Colonic mucosa (tissue), 4 donors: Measurements from ENCODE around the gene ERMP1. TPM values are rescaled to one million over a fixed set of nuclear protein-coding genes. Genes with fewer than 3 reads are reported as not detected.

Experiments used
- DNase-seq: peaks from one replicate; pipeline ENCODE4 v3.0.0-alpha.2; 2020
- H3K27ac ChIP-seq: fragments of 200-600 bp; one replicate; pipeline ENCODE4 v1.8.0; 2021
- H3K27me3 ChIP-seq: fragments of 200-600 bp; one replicate; pipeline ENCODE4 v1.8.0; 2021
- H3K36me3 ChIP-seq: fragments of 200-600 bp; one replicate; pipeline ENCODE4 v1.8.0; 2021
- H3K4me1 ChIP-seq: fragments of 200-600 bp; one replicate; pipeline ENCODE4 v1.8.0; 2021; ENCODE audit warnings: mild to moderate bottlenecking
- H3K4me3 ChIP-seq: fragments of 200-600 bp; one replicate; pipeline ENCODE4 v1.8.0; 2021
- H3K9ac ChIP-seq, 2 donors: one replicate each; pipeline ENCODE4 v1.7.0; 2013; ENCODE audit warnings: control low read depth in 2 of 2, low read depth in 2 of 2, low read length in 2 of 2
- H3K9me3 ChIP-seq: fragments of 200-600 bp; one replicate; pipeline ENCODE4 v1.8.0; 2021
- CTCF ChIP-seq: fragments of 200-600 bp; IDR thresholded peaks from one replicate; pipeline ENCODE4 v1.8.0; 2022; ENCODE audit warnings: antibody characterized with exemption, mild to moderate bottlenecking
- intact Hi-C: fragments of 100-400 bp; cut with DNase I; formaldehyde crosslinking; loops from one replicate; pipeline ENCODE4 v1.14.1; 2022
- total RNA-seq, 2 donors: library from RNA; stranded (reverse); fragmentation: NEBNext Ultra II Directional in 1 of 2; extraction: Animal tissue kit (Norgen Biotek cat#: 25700) in 1 of 2; gene quantifications; one replicate each; pipeline ENCODE4 v1.2.1, GENCODE V29; 2021
- donor health status: healthy.
- donor health status: DM: no; HTN: no; CAD: no.
- donor health status: DM: no; HTN: no; CAD: no.

Gene ERMP1
- total RNA-seq, 2 donors from 2014 or later: 47.3 to 50.8 TPM

- H3K4me3 ChIP-seq: no peak overlapping the region
- H3K9ac ChIP-seq: no peak overlapping the region
- DNase-seq: no peak
- H3K27ac ChIP-seq: no peak overlapping the region
- no peaks in the 10 kb centered on the region for H3K36me3 ChIP-seq
- no peak for TF ChIP-seq CTCF
- H3K9me3 ChIP-seq: no peaks in the 10 kb centered on the region
- H3K4me1 ChIP-seq: no peaks in the 10 kb centered on the region
- H3K27me3 ChIP-seq: no peaks in the 10 kb centered on the region
- intact Hi-C loops: no loop called here
These were observed 41.0 kb downstream of the ERMP1 start for GRCh38 chr9:5791870-5792269.

DNA sequence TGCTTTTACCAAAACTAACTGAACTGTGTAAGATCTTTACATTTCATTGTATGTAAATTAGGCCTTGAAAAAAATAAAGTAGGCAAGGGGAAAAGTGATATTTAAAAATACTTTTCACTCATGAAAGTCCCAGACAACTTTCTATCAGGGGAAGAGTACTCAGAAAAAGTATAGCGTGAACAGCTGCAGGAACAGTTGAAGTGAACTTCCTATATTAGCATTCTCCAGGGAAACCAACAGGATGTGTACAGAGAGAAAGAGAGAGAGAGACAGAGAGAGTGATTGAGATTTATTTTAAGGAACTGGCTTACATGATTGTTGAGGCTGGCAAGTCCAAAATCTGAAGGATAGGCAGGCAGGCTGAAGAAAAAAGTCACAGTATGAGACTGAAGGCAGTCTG, 42.0 kb downstream of the ERMP1 start:
- no peaks in the 10 kb centered on the region for H3K9me3 ChIP-seq
- intact Hi-C loops: no loop called here
- no peaks in the 10 kb centered on the region for H3K27me3 ChIP-seq
- H3K27ac ChIP-seq: no peak overlapping the region
- TF ChIP-seq CTCF: no peak
- DNase-seq: no peak
- H3K36me3 ChIP-seq: no peaks in the 10 kb centered on the region
- no peak overlapping the region for H3K4me3 ChIP-seq
- H3K9ac ChIP-seq: no peak overlapping the region
- H3K4me1 ChIP-seq: no peaks in the 10 kb centered on the region

DNA sequence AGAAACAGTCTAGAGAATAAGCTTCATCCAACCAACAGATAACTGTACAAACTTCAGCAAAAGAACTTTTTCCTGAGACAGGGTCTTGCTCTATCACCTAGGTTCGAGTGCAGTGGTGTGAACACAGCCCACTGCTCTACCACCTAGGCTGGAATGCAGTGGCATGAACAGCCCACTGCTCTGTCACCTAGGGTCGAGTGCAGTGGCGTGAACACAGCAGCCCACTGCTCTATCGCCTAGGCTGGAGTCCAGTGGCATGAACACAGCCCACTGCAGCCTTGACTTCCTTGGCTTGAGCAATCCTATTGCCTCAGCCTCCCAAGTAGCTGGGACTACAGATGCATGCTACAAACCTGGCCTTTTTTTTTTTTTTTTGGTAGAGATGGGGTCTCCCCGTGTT, 43.4 kb downstream of the ERMP1 start:
- no peak for TF ChIP-seq CTCF
- intact Hi-C loops: no loop called here

GRCh38 chr9:5787759-5788302, 45.1 kb downstream of the ERMP1 start:
- Histone ChIP-seq H3K9me3 (no peaks in the 10 kb centered on the region), H3K4me3 (no peak overlapping the region), H3K36me3 (no peaks in the 10 kb centered on the region), H3K9ac (no peak overlapping the region), H3K27ac (no peak overlapping the region), H3K4me1 (no peaks in the 10 kb centered on the region), H3K27me3 (no peaks in the 10 kb centered on the region)
- no peak for DNase-seq
- intact Hi-C loops: no loop called here
- TF ChIP-seq CTCF: no peak

More for the DNA sequence above, 43.4 kb downstream of the ERMP1 start:
- Histone ChIP-seq H3K4me1 (no peaks in the 10 kb centered on the region), H3K27ac (no peak overlapping the region), H3K36me3 (no peaks in the 10 kb centered on the region), H3K9ac (no peak overlapping the region), H3K4me3 (no peak overlapping the region), H3K9me3 (no peaks in the 10 kb centered on the region), H3K27me3 (no peaks in the 10 kb centered on the region)
- no peak for DNase-seq

DNA sequence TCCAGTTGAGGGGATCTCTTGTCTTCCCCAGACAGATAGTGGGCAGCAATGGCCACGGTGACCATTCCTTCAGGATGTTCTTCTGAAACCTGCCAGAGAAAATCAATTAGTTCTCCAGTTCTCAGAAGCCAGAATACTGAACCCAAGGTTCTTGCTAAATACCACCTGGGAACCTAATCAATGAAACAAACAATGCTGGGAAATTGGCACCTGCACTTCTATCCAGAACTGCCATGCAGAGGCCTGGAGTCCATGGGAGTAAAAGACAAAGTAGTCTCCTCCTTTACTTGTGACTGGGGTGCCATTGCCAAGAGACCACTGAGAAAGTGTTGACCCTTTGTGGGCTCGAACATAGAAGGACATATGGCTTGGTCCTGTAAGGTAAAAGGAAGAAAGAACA, 45.7 kb downstream of the ERMP1 start:
- no peak for DNase-seq
- Histone ChIP-seq H3K27me3 (no peaks in the 10 kb centered on the region), H3K27ac (no peak overlapping the region), H3K36me3 (no peaks in the 10 kb centered on the region), H3K4me1 (no peaks in the 10 kb centered on the region), H3K4me3 (no peak overlapping the region), H3K9me3 (no peaks in the 10 kb centered on the region), H3K9ac (no peak overlapping the region)
- no peak for TF ChIP-seq CTCF
- intact Hi-C loops: no loop called here
